Measurements from ENCODE around the gene SUN2.

The SUN2 gene

DNA sequence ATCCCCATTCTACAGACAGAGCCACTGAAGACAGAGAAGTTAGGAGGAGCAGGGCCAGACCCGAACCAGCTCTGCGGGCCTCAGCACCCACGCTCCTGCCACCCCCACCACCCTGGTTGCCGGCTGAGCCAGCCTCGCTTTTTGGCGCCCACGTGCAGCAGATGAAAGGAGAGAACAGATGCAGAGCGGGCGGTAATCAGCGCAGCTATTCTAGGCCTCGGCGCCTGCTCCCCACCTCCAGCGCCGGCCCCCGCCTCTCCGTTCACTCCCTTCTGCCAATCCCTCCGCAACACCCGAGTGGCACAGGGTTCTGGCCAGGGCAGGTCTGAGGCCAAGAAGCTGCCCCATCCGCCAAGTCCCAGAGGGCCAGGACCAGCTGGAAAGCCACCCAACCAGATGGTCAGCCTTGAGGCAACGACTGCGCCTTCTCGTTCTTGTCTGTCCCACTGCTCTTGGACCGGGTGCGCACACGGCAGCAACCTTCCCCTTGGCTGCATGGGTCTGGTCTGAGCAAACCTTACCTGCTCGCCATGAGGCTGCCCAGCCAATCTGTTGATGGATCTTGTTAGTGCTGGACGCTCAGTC is 21.4 kb upstream of the SUN2 start:
- no peak for DNase-seq

DNA sequence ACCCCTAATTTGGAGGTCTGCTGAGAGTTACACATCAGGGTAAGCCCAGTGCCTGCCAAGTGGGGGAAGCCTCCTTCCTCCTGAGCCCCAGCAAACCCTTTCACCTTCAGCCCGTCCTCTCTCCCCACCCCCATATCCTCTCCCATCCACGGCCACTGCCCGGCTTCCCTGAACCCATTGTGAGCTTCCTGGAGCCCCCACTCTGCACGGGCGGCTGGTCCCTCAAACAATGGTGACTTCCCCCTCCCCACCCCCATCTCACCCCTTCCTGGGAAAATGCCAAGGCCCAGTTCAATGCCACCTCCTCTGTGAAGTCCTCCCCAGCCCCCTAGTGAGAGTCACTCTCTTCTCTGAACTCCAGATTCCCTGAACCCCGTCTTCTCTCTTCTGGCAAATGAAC is 20.3 kb upstream of the SUN2 start:
- DNase-seq, result no peak

DNA sequence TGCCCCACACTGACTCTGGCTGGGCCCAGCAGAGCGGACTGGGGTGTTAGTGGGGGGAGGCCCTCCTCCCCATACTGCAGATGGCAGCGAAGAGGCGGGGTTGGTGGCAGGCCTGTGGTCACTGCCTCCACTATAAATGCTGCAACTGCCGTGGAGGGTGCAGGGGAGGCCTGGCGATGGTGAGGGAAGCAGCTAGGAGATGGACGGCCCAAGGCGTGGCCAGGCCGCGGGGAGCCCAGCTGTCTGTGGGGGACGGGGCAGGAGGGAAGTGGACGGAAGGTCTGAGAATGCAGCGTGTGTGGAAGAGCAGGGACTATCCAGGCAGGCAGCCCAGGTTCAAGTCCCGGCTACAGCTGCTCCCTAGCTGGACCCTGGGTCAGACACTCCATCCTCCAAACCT is 19.9 kb upstream of the SUN2 start:
- no peak for DNase-seq

DNA sequence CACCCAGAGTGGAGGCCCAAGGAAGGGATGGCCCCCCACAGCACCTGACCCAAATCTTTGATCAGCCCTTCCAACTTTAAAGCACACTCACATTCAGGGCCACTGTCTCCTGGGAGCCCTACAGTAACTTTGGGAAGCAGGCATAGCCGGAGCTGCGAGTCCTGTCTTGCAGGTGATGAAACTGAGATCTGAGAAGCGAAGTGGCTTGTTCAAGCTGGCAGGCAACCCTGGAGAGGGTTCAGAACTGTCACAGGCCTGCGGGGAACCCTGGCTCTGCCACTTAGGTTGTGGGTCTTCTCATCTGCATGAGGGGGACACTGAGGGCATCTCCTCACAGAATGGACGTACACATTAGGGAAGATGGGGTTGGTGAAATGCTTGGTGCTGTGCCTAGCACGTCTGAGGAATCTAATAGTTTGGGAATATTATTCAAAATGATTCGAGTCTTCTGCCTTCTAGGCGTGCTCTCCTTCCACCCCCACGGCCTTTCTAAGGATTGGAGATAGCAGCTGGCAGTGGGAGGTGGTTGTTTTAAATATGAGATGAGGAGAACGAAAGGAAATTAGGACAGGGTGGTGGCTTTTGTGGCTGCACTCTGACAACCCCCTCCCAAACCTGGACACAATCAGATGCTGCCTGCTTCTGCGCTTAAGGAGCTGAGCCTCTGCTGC is 18.8 kb upstream of the SUN2 start:
- DNase-seq, result no peak

DNA sequence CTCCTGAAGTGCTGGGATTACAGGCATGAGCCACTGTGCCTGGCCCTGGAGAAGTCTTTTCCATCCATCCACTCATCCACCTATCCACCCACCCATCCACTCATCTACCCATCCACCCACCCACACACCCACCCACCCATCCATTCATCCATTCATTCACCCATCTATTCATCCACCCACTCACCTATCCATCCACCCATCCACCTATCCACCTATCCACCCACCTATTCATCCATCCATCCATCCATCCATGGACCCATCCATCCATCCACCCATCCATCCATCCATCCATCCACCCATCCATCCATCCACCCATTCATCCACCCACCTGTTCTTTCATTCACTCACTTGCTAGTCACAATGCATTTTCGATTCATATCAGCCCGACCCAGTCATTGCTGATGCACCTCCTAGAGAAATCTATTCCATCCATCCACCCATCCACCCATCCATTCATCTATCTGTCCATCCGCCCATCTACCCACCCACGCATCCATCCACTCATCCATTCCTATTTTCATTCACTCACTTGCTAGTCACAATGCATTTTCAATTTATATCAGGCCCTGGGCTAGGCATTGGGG is 17.7 kb upstream of the SUN2 start:
- no peak for DNase-seq

DNA sequence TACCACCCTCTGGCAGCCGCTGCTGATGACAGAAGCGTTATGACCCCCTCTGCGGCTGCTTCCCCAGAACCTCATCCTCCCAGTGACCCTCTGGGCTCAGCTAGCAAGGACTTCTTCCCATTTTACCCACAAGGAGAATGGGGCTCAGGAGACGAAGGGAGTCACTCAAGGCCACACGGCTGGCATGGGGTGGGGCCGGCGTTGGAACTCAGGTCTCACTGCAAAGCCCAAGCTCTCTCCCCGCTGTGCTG is 16.8 kb upstream of the SUN2 start:
- DNase-seq, result no peak

DNA sequence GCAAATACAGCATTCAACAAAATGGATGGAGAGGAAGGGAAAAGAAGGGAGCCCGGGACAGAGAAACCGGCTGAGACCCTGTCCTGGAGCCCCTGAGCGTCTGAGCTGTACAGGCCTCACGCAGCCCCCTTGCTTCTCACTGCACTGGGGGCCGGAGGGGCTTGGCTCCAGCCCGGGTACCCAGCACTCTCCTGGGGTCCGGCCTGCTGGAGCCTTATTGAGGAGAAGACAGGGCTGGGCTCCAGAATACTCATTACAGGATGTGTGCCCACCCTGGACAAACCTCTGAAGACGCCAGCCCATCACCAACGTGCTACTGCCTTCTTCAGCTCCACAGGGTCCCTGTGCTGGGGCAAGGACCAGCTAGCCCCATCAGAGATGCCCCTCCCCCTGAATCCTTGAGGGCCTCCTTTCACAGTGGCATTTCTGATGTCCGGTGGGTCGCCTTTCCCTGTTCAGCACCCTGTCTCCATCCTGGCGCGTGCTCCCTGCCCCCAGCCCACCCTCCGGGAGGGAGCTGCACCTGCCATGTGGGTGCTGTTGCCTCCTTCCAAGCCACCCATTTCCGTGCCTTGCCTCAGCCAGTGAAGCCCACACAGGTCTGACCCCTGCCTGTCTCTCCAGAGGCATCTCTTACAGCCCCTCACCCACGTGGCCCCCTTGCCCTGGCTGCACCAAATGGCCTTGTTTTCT is 14.6 kb upstream of the SUN2 start:
- no peak for DNase-seq

DNA sequence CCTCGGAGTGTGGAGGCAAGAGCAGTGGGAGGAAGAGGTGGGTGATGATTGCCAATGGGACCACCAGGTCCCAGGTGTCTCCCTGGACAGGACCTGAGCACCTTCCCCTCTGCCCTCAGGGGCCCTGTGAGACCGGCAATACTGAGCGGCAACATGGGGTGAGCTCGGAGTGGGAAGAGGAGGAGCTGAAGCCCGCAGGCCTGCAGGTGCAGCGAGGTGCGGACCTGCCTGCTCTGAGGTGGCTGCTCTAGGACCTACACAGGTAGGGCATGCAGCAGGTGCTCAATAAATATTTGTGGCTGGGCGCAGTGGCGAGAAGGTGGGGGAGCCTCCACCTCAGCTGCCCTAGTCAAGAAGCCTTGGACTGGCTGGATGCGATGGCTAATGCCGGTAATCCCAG is 12.2 kb upstream of the SUN2 start:
- DNase-seq, result no peak

DNA sequence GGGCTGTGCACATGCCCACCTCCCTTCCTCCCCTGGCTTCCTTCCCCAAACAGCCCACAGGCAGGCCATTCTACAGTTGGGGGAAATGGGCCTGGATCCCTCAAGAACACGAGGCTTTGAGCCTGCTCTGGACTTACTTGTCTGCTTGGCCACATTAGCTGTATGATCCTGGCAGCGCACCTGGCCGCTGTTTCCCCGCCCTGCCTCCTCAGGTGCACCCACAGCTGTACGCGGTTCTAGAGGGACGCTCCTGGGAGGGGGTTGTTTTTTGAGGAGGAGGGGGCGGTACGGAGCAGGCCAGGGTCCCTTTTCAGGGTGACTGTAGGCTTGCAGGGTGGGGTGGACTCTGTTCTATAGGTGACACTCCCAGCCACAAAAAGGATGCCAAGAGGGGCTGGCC is 11.5 kb upstream of the SUN2 start:
- no peak for DNase-seq

DNA sequence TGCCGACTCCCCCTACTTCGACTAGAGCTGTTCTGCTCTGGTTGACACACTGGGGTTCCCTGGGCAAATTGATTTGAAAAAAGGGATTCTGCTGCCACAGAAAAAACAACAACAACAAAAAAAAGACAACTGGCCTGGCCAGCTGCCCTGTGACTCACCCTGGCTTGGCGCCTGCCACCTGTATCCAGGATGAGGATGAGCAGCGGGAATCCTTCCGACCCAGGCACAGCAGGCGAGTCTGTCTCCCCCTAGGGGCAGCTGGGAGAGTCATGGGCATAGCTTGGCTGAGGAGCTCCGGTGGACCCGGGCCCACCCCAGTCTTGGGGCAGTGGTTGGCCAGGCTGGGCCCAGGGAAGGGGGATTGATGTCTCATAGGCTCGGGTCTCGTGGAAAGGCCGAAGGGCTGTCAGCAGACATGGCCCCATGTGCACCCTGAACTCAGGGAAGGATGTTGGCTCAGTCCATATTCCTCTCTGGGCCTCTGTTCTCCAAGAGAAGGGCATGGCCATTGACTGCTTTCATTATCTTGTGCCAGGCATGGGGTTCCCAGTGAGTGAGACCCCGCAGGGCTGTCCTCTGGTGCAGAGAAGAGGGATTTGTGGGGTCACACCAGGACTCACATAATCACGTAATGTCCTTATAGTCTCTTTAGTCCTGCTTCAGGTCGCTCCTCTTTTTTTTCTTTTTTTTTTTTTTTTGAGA is 10.4 kb upstream of the SUN2 start:
- DNase-seq, result peak; percentile 63

DNA sequence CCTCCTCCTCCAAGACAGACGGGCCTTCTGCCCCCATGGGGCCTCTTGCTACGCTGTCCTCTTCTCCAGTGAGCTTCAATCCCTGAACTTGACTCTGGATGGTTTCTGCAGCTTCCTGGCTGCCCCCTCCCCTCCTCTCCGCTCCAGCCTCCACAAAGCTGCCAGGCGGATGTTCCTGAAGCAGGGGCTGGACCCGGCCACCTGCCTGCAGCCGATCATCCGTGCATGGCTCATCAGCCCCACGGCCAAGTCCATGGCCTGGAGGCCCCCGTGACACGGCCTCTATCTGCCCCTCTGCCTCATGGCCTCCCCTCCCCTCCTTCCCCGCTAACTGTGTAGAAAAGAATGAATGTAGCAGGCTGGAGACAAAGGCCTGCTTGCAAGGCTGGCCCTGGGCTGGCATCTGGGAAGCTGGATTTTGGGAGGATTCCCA is 6.8 kb upstream of the SUN2 start:
- no peak for DNase-seq

DNA sequence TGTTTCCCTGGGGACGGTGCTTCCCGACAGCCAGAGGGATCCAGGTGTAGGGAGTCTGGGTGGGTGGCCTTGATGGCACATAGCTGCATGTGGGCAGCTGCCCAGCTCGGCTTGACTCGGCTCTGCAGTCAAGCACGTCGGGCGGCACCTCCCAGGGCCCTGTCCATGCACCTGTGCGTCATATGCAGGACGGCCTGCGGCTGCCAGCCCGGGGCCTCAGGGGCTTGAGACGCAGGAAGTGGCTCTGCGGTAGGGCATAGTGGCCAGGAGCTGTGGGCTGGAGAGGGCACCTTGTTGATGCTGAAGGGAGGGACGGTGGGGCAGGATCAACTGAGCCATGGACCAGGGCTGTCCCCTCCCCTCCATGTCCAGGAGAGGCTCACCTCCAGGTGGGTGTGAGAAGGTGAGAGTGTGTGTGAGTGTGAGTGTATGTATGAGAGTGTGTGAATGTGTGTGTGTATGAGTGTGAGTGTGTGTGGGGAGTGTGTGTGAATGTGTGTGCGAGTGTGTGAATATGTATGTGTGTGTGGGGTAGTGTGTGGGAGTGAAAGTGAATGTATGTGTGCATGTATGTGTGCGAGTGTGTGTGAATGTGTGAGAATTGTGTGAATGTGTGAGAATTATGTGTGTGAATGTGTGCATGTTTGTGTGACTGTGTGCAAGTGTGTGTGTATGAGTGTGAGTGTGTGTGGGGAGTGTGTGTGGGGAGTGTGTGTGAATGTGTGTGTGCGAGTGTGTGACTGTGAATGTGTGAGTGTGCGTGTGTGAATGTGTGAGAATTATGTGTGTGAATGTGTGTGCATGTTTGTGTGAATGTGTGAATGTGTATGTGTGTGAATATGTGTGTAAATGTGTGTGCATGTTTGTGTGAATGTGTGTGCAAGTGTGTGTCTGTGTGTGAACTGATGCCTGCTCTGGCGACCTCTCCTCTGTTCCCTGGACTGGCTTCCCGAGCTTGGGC is 5.7 kb upstream of the SUN2 start:
- no peak for DNase-seq

DNA sequence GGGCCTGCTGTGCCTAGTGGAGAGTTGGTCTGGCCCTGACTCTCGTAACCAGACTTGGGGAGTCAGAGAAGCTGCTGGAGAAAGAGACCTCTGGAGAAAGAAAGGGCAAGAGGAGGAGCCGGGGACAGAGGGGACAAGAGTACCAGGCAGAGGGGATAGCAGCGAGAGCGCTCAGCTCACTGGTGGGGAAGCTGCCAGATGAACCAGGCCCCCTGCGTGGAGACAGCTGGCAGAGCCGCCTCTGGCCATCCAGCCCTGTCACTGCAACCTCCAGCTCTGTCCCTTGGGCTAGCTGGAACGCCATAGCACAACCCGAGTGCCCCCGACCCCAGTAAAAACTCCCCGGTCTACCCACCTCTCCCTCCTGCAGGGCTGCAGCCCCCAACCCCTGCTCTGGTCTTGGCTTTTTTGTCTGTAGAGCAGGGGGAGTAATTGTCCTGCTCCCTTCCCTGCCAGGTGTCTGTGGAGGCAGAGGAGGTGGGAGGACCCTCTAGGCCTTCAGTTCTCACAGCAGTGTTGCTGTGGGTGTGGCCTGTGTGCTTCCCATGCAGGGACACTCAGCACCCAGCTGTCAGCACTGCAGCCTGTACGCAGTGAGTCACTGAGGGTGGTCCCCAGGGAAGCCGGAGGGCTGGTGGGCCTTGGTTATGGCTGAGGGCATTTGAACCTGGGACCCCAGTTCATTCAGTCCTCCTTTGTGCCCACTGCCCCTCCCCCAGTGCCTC is 4.8 kb upstream of the SUN2 start:
- no peak for DNase-seq

DNA sequence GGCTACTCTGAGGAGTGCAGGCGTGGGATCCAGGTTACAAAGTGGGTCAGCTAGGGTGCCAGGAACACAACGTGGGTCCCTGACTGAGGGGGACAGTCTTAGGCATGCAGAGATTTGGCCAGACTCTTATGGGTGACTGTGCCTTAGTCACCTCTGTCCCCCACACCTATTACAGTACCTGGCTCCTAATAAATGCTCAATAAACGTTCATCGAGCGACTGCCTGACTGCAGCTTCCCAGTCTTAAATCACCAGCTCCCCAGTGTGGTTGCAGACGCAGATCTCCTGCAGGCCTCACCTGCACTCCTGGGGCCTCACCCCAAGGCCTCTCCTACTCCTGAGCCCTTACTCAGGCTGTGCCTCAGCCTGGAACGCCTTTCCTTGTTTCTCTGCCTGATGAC is 3.2 kb upstream of the SUN2 start:
- no peak for DNase-seq

DNA sequence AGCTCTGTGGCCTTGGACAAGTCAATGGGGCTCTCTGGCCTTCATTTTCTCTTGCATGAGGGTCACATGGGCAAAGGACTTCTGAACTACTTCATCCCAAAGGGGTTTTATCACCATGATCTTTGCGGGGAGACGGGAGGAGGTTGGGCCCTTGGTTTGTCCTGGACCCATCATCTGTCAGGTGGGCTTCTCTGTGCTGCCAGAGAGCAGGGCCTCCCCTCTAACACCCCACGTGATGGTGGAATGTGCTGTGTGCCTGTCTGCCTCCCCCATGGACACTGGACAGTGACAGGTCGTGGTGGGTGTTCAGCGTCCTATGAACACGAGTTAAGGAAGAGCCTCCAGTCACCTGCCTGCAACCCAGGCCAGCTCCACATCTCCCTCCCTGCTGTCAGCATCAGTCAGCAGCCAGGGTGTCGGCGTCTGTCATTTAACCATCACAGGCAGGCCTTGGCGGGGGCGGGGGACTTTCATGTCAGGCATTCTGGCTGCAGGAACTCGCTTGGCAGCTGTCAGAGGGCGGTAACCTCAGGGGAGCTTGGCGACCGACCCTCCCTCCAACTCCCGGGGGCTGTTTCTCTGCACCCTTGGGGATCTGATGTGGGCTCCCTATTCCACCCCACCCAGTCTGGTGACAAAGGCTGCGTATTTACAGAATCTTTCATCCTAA is 2.6 kb upstream of the SUN2 start:
- no peak for DNase-seq

DNA sequence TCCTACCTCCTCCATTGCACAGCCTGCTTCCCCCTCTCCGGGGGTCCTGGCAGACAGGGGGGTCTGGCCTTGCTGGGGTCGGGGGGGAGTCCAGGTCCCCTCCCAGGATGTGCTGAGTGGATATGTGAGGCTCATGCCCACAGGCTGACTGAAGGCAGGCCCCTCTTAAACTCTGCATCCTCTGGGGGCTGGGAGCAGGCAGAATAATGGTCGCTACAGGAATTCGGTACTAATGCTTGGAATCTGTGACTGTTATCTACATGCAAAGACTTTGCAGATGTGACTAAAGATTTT is 1.6 kb upstream of the SUN2 start:
- no peak for DNase-seq

DNA sequence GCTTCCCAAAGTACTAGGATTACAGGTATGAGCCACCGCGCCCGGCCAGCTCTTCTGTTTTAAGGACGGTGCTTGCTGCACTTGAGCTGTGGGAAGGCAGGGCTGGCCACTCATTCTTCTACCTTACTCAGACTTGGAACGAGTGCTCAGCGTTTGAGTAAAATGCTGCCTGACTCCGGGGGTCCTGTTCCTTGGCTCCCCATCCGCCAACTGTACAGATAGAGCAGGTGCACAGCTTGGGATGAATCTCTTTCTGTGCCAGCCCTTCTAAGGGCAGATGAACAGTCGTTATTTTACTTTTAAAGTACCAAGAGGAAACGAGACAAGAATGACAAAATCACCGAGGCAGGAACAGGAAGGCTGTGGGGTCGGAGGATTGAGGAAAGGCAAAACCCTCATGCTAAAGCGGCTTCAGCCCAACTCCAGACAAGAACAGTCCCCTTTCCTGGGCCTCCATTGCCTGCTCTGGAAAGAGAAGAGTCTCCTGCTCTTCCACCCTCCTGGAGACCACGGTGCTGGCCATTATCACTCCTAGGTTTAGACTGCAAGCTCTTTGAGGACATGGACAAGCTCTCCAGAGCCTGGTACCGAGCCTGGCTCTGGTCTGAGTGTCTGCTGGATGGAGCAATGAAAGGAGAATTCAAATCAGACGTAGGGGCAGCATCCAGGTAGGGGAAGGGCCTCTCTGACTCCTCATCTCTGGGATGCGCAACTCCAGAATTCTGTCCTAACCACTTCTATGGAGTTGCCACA is 1.1 kb upstream of the SUN2 start:
- DNase-seq, result peak; percentile 38

DNA sequence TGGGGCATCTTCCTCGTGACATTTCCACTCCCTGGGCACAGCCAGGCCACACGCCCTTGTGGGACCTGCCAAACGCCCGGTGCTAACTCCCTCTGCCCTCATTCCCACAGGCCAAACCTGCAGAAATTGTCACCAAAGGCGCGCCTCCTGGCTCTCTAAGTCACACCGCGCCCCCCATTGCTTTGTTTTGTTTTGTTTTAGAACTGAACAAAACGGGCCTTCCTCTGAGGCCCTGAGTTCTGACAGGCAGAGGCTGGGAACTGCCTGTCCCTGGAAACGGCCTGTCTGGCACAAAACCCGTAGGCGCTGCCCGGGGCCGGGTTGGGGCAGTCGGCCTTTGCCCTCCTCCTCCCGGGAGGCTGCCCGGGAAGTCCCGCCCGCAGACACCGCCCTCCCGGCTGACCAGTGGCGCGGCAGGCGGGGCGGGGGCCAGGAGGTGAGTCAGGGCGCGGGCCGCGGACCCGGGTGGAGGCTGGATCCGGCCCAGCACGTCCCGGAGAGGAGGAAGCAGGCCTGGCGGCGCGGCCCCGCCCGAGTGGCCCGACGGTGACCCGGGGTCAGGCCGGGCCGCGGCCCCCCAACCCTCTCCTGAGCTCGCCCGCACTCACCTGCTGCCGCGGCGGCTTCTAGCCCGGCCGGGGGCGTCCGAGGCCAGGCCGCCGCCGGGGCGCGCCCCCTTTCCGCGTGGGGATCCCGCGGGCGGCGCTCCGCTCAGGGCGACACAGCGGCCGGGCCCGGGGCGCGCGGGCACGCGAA is 465 bp downstream of the SUN2 start:
- DNase-seq, result no peak

DNA sequence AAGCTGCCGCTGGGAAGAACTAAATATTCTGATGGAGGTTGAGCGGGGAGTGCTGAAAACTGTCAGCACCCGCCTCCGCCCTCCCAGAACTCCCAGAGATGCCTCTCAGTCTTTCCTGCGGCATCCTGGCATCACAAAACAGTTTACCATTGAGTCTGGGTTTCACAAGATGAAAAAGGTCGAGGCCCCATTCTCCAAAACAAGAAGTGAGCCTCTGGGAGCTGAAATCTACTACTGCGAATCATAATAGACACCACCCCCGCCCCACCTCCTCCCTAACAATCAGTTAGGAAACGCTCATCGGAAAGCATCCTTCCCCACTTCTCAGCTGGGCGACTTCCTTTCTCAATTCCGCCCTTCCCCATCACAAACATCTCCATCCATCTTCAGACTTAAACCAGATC is 1.0 kb downstream of the SUN2 start:
- no peak for DNase-seq
